K562 (cell line): Measurements from ENCODE around the gene PLOD1. TPM values are rescaled to one million over a fixed set of nuclear protein-coding genes. Genes with fewer than 3 reads are reported as not detected.

Source experiments
- ADNP ChIP-seq: fragments of 200-800 bp; sonication (Bioruptor generic); IDR thresholded peaks from 2 replicates; pipeline ENCODE4 v1.6.1; 2016; ENCODE audit warnings: missing genetic modification characterization, missing compliant biosample characterization
- CREB3L1 ChIP-seq: fragments of 450-650 bp; IDR thresholded peaks from 2 replicates; pipeline ENCODE4 v1.6.1; 2014; ENCODE audit warnings: low read depth, mild to moderate bottlenecking, moderate library complexity, borderline replicate concordance
- CTCFL ChIP-seq: IDR thresholded peaks from 2 replicates; pipeline ENCODE4 v1.6.1; 2011; ENCODE audit warnings: borderline replicate concordance, low read depth, mild to moderate bottlenecking, moderate library complexity, low read length; ENCODE audit not compliant: insufficient read depth, poor library complexity, severe bottlenecking
- FOXO4 ChIP-seq: fragments of 450-650 bp; formaldehyde crosslinking; IDR thresholded peaks from 2 replicates; pipeline ENCODE4 v1.4.0; 2020; ENCODE audit warnings: mild to moderate bottlenecking, moderate library complexity
- HMGN3 ChIP-seq: IDR thresholded peaks from 2 replicates; pipeline ENCODE4 v1.6.1; 2011; ENCODE audit warnings: borderline replicate concordance, low read depth, mild to moderate bottlenecking, mixed read lengths, low read length; ENCODE audit not compliant: insufficient read length; ENCODE audit errors: extremely low read depth
- KLF6 ChIP-seq: fragments of 250-450 bp; sonication (Bioruptor Pico); IDR thresholded peaks from 2 replicates; pipeline ENCODE4 v1.4.0; 2020; ENCODE audit warnings: mild to moderate bottlenecking, moderate library complexity, borderline replicate concordance
- MCM3 ChIP-seq: fragments of 450-650 bp; IDR thresholded peaks from 2 replicates; pipeline ENCODE4 v1.6.1; 2016
- TOE1 ChIP-seq, 2 experiments: fragments of 450-650 bp in 1 of 2; sonication (generic) in 1 of 2; formaldehyde crosslinking in 1 of 2; IDR thresholded peaks; 2 replicates each; pipeline versions ENCODE4 v1.7.1 to v1.8.0; 2016 to 2022; ENCODE audit warnings: borderline replicate concordance in 2 of 2, mild to moderate bottlenecking in 2 of 2, antibody characterized with exemption in 1 of 2, inconsistent platforms in 1 of 2, low read depth in 1 of 2, missing genetic modification reagents in 1 of 2, moderate library complexity in 1 of 2
- ZFP36 ChIP-seq: fragments of 150-350 bp; IDR thresholded peaks from 2 replicates; pipeline ENCODE4 v1.6.1; 2018; ENCODE audit warnings: low read length, low read depth; ENCODE audit not compliant: partially characterized antibody
- ZHX1 ChIP-seq: fragments of 150-350 bp; conservative IDR thresholded peaks from 2 replicates; pipeline ENCODE4 v1.6.1; 2014; ENCODE audit warnings: low read length
- ZMIZ1 ChIP-seq, 2 experiments: fragments of 150-350 bp in 1 of 2; IDR thresholded peaks; 2 replicates each; pipeline ENCODE4 v1.6.1; 2012 to 2016; ENCODE audit warnings: low read depth in 2 of 2, low read length in 2 of 2, mild to moderate bottlenecking in 1 of 2, moderate library complexity in 1 of 2
- ZNF707 ChIP-seq: fragments of 250-450 bp; sonication (Bioruptor Pico); conservative IDR thresholded peaks from 2 replicates; pipeline ENCODE4 v1.8.0; 2022; ENCODE audit warnings: inconsistent platforms, mild to moderate bottlenecking, moderate library complexity
- polyA plus RNA-seq, 8 experiments: library from polyadenylated mRNA; depleted of rRNA in 4 of 8; stranded (reverse) in 5 of 8; unstranded in 3 of 8; fragments of >200 nt; fragmentation: Nextera tagmentation in 2 of 8; fragmentation: Illumina TruSeq in 1 of 8; extraction: Ambion mirVana in 2 of 8; extraction: Trizol in 1 of 8; gene quantifications; 2 replicates each; pipeline versions ENCODE4 v1.2.1 to v1.2.3, GENCODE V29; 2011 to 2014; ENCODE audit warnings: inconsistent platforms in 1 of 8, missing spikeins in 1 of 8
- total RNA-seq, 7 experiments: library from RNA; depleted of rRNA in 6 of 7; stranded (reverse); fragments of >200 nt in 6 of 7; fragmentation: Illumina TruSeq in 2 of 7; extraction: Trizol in 2 of 7; gene quantifications; 2 replicates each; pipeline versions ENCODE4 v1.2.1 to v1.2.3, GENCODE V29; 2011 to 2021; ENCODE audit warnings: low replicate concordance in 1 of 7

PLOD1 gene
- total and polyA plus RNA-seq, 9 of the 15 experiments (the other 6 are each of a cell fraction or from before 2014, with no cell fraction given) = 16.6 to 90.8 (median 52.7) TPM

- no peak; the same call in 1 of the 2 replicates for TF ChIP-seq CREB3L1
- TF ChIP-seq CTCFL = no peak
- TF ChIP-seq ADNP (tag) = no peak
- TF ChIP-seq ZHX1 = no peak
- no peak for TF ChIP-seq FOXO4 (CRISPR knock-in tag)
- no peak for TF ChIP-seq ZMIZ1 (IDR thresholded peaks at IDR 0.05; ENCODE audit: low read depth in 2 of 2, low read length in 2 of 2)
- no peak for TF ChIP-seq MCM3
- no peak for TF ChIP-seq TOE1 (IDR thresholded peaks at IDR 0.05; ENCODE audit: borderline replicate concordance)
- 0 out of 2 replicates have a peak, but pooled peaks have one; percentile 50 for TF ChIP-seq TOE1 (CRISPR knock-in tag; IDR thresholded peaks at IDR 0.05; ENCODE audit: borderline replicate concordance, low read depth)
- TF ChIP-seq HMGN3 = no peak
- no peak for TF ChIP-seq KLF6 (CRISPR knock-in tag)
- no peak for TF ChIP-seq ZNF707 (CRISPR knock-in tag)
- TF ChIP-seq ZFP36 = no peak
Observed at GRCh38 chr1:12014141-12014991, 79.8 kb downstream of the PLOD1 start (continued).
